T follicular helper cell (primary cell): ENCODE data around the gene ROGDI.

ENCODE experiments used
- DNase-seq: peaks from one replicate; pipeline ENCODE4 v3.0.0-alpha.2; 2020; ENCODE audit warnings: low read depth

ROGDI gene

DNA sequence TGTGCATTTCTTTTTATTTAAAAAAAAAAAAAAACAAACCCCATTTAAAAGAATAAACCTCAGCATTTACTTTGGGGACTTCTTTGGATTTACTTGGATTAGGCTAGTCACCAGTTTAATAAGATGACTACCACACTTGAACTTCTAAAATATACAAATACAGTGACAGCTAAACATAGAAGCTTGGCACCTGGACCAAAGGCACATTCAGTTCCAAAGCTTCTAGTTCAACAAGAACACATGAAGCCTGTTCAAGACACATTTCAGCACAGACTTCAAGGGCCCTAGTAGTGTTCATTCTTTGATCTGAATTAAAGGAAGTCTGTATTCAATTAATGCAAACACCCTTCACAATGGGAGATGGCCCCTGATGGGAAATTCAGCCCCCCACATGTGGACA, 11.6 kb upstream of the ROGDI start:
- DNase-seq, result no peak

DNA sequence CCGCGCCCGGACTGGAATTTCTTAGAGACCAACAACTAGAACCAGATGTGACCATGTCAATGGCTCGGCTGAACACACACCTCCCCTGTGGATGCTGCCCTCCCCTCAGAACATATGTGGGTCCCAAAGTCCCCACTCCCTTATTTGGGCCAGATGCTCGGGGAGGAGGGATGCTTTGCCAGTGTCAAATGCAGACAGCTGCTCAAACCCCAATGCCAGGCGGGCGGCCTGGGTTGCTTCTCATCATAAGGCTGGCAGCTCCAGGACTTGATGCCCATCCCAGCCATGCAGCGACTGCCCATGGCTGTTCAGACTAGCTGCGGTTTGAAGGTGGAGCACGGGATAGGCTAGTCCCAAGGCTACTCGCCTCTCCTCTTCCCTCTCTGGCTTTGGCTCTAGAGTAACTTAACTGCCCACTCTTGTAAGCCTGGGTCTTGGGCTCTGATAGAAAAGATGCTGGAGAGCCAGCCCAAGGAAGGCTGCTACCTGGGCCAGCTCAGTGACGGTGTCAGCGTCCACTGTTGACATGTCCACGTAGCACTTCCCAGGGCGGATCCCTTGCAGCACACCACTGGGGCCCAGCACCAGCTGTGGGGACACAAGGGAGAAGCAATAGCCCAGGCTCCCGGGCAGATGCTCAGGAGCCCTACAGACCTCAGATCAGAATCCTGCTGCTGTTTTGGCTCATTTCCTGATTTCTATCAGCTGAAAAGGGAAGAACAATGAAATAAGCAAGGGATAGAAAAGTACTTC, 11.0 kb upstream of the ROGDI start:
- no peak for DNase-seq

DNA sequence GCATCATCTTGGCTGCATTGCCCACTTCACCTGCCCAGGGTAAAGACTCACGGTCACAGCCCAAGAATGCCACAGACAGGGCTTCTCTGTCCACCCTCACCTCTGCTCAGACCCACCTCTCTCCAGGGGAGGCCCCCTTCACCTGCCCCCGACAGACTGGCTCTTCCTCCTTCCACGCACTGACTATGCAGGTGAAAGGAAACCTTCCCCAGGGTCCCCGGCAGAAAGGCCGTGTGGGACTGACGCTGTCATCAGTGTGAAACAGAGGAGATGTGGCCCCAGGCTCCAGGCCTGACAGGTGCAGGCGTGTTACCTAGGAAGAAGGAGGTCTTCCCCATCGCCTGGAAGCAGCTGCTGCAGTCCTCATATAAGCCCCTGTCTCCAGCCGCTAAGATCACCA, 9.3 kb upstream of the ROGDI start:
- DNase-seq, result no peak

DNA sequence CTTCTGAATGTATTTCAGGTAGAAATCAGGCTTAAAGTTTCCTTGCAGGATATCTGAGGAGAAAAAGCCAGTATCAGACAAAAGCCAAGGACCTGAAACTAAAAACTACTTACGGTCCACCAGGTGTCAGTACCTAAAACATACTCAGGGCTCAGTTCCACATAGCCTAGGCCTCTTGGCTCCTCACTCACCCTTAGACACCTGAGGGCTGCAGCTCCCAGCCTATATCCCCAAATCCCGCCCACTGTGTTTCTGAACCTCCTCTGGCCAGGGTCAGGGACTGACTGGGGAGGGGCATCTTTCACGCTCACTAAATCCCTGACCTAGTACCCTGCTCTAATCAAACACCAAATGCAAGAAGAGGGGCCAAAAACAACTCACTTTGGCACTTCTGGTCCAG, 8.8 kb upstream of the ROGDI start:
- no peak for DNase-seq

DNA sequence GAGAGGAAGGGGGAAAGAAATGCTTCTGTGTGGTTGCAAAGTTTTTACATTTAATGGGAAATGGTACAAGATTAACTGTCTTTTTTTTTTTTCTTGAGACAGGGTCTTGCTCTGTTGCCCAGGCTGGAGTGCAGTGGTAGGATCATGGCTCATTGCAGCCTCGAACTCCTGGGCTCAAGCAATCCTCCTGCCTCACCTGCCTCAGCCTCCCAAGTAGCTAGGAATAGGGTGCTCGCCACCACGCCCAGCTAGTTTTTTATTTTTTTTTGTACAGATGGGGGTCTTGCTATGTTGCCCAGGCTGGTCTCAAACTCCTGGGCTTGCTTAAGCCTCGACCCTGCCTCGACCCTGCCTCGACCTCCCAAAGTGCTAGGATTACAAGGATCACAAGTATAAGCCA, 3.8 kb upstream of the ROGDI start:
- DNase-seq, result no peak

DNA sequence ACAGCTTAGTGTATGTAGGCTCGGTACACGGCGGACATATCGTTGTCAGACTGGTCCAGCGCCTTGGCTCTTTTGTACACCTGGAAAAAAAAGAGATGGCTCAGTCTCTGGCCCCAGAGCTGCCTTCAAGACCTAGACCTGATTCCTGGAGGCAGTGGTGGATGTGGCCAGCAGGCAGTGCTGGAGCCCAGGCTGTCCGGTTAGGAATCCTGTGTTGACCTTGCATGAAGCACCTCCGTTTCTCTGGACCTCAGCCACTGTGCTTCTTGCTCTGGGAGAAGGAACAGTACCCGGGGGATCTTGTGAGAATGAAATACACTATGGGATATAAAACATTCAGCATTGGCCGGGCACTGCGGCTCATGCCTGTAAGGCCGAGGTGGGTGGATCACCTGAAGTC, 2.8 kb upstream of the ROGDI start:
- DNase-seq, result no peak

DNA sequence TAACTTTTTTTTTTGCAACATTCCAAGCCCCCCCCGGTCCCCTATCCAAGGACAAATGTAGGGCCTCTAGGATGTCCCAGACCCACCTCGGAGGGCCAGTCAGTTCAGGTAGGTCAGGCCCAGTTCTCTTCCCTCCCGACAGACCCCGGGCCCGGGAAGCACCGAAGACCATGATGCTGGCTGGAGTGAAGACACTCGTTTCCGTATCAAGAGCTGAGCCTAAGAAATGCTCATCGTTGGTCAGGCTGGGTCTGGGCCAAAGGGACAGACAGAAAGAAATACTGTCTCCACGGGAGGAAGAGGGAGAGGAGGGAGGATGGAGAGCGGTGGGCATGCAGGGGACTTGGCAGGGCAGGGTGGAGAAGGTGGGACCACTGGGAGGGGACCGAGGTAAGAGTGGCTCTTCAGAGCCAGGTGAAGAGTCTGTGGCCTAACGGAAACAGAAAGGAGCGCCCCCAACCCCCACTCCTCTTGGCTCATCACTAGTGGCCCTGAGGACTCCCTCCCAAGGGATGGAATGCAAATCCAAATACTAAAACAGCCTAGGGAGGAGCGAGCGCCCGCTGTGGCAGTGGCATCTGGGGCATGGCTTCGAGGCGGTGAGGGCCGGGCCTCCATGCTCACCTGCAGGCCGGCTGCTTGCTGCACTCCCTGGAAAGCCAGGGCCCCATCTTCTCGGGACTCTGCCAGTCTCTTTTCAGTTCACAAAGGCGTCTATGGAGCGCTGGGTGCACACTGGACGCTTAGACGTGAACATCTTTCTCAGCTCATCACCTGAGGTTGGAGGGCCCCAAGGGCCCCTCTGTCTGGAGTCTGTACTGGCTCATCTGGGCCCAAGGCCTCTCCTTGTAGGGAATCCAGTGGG, 1.7 kb upstream of the ROGDI start:
- no peak for DNase-seq

DNA sequence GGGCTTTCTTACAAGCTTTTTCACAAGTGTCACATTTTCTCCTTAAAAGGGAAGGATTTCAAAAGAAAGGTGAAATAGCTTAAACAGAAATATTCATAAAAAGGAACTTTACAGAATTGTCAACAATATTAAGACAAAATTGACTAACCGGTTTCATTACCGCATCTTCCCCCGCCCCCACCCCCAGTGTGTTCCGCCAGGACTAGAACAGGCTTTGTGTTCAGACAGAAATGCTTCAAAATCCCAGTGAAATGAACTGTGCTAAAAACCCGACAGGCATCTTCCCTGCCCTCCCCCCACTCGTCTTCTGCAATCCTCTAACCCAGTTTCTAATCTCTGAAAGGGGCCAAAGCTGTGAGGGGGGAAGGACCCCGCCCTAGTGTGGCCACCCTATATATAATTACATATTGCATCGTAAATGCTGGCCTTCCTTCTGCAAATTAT, 990 bp upstream of the ROGDI start:
- no peak for DNase-seq

DNA sequence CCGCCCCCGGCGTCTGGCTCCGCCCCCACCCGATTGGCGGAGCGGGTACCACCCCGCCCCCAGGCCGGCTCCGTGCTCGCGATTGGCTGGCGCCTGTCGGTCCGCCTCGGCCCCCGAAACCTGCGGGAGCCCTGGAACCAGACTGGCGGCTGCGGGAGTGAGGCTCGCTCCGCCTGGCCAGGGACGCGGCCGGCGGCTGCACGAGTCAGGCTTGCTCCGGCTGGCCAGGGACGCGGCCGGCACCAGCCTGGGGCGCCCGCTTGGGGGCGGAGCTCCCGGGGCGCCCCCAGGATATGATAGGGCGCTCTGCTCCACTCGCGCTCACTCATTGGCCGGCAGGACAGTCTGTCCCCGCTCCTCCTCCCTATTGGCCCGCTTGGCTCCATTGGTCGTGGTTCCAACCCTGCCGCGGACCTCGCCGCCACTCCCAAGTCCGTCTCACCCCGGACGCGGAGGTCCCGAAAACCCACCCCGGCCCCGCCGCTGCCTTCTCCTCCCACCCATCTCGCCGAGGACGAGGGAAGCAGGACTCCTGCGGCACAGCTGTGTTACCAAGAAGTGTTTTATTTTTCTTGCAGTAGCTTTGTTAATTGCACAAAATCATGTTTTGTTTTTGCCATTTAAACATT, 340 bp upstream of the ROGDI start:
- DNase-seq, result peak; percentile 77

DNA sequence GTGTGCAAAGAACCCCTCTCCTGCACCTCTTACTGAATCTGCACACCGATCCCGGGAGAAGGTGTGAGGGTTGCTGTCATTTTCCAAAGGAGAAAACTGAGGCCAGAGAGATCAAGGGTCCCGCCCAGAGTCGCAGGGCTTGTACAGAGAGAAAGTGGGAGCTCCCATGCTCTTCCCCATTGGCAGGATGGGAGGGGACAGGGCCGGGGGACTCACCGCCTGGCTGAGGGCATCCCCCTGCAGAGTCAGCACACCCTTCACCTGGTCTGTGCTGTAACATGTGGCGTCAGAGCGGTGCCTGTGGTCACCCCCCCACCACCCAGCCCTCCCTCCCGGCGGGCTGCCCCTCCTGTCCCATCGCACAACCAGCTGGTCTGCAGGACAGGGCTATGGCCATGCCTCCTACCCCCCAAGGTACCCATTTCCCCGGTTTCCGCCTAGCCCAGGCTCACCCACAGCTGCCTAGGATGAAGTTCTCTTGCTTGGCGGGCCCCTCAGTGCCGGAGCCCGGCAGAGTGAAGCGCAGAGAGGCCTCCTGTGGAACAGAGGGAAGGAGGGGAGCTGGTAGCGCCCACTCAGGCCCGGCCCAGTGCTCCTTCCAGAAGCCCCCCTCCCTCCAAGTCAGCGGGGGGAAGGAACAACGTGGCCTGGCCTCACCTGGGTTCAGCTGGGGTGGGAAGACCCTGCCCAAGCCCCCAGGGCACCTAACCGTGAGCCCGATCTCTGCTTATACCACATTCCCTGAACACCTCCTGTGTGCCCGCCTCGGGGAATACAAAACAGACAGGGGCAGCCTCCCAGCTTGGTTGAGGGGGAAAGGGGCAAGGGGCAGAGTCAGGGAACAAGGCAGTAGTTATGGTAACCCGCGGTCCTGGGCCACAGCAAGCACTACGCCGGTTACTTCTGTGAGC, 1.1 kb downstream of the ROGDI start:
- no peak for DNase-seq

DNA sequence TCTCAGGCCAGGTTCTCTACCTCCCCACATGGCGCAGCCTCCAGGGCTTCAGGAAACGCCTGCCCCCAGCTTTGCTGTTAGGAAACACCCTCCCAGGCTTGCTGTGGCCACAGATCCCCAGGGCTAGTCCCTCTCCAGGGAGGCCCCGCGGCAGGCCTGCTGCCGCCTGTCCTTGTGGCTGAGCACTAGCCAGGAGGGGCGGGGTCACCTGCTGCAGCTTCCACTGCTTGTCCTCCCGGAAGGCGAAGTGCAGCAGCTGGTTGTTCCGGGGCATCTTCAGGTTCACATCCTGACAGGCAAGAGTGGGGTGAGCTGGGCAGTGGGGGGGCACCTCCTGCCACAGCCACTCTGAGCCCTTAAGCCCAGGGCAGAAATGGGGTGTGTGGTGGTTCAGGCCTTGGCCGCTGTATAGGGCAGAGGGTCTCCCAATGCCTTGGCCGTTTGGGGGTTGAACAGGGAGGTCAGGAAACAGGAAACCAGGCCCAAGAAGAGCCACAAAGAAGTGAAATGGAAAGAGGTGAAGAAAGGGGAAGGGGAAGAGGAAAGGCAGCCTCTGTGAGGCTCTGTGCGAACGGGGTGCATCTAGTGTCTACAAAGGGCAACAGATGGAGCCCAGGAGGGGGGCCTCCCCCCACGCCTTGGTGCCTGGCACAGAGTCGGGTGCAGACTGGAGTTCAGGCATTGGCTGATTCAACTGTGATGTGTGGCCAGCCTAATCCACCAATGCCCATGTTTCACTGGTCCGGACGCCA, 2.0 kb downstream of the ROGDI start:
- no peak for DNase-seq

DNA sequence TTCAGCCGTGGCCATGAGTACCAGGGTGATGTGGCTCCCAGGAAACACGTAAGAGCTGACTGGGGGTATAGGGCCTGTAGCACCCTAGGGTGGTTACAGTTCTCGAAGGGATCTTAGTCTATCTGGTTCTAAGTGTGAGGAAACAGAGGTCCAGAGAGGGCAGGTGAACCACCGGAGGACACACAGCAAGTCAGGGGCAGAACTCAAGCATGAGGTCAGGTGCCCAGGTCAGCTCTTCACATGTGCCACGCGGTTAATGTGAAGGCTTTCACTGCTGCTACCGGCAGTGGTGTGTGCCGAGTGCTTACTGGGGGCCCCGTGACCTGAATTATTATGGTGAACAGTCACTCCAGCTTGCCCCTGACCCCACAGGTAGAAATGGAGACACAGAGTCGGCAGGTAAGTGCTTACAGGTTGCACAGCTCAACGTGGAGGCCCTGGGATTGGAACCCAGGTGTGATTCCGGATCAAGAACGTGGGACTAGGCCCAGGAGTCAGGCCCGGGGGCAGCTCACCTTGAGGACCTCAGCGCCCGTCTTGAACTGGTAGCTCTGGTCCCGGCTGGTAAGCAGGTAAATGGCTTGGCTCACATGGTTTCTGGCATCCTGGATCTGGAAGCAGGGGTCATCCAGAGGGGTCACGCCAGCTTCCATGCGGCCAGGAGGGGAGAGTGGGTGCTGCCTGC, 3.1 kb downstream of the ROGDI start:
- DNase-seq, result no peak

DNA sequence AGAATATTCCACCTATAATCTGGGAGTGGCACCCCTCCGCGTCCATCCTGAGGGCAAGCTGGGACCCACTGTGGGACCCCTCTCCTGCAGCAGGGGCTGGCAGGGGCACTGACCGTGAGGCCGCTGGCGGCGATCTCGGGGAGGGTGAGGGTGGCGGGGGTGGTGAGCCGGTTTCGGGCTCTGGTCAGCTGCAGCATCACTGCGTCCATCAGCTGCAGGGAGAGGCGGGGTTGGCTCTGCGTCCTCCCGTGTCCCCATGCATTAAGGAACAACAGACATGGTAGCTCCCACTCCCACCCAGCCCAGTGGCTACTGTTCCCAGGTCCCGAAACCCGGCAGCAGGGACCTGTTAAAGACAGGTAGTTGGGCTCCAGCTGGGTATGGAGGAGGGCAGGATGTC, 4.0 kb downstream of the ROGDI start:
- no peak for DNase-seq

DNA sequence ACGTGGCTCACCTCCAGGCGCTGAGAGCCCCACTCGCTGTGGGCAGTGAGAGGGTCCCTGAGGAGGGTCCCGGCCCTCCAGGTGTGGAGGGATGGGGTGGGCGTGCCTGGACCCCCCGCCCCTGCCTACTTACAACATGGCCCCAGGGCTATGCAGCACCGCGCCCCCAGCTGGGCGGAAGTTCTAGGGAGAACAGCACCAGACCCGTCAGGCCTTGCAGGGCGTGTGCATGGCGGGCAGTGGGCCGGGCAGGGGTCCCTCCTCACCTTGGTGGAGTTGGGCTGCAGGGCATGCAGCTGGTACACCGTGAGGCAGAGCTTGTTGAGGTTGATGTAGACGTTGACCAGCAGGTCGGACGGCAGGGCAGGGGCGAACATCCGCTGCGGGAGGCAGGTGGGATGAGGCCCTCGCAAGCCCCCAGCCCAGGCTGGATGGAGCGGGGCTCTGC, 4.6 kb downstream of the ROGDI start:
- DNase-seq, result no peak

DNA sequence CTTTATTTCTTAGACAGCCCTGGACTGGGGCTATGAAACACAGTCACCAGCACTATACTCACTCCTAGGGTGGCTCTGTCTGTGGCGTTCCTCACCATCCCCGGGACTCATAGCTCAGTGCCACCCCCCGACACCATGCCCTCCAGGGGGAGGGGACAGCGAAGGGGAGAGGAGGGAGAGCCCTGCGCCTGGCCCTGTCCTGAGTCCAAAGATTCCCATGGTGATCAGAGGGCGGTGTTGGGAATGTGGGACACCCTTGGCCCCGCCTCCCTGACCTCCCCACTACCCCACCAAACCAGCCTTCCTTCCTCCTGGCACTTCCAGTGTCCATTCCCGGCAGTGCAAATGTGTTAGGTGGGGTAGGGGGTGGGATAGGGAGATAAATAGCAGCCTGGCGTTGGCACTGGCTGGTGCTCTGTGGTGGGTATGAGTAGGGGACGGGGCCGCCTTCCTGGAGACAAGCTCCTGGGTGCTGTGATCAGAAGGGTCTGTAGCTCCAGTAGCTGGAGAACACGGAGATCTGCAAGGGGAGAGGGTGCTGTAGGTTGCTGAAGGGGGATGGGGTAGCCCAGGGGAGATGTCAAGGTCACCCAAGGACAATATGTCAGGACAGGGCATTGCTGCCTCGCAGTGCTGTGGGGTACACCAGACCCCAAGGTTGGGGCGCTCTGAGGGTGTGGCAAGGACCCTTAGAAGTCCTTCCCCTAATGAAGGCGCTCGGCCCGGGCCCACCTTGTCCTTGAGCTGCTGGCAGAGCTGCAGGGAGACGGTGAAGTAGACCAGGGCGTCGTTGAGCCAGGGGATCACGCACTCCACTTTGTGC, 5.2 kb downstream of the ROGDI start:
- DNase-seq, result no peak

DNA sequence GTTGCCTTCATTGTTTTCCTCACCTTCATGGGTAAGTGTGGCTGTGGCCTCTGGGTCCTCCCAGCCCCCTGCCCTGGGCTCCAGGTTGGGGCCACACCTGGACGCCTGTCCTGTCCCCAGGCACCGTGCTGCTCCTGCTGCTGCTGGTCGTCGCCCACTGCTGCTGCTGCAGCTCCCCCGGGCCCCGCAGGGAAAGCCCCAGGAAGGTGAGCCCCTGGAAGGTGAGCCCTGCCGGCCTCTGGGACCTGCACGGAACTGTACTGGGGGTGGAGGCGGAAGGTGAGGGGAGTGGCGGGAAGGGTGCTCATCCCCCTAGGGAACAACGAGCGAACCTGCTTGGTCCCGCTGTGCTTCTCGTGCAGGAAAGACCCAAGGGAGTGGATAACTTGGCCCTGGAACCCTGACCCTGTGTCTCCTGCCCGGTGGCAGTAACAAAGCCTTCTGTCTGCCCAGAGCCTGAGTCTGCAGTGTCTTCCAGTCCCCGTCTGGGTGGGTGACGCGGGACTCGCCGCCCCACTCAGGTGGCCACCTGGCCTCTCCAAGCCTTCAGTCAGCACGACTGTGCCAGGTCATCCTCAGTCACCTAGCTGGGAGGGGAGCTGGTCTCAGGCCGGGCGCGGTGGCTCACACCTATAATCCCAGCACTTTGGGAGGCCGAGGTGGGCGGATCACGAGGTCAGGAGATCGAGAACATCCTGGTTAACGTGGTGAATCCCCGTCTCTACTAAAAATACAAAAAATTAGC, 6.4 kb downstream of the ROGDI start:
- DNase-seq, result no peak

DNA sequence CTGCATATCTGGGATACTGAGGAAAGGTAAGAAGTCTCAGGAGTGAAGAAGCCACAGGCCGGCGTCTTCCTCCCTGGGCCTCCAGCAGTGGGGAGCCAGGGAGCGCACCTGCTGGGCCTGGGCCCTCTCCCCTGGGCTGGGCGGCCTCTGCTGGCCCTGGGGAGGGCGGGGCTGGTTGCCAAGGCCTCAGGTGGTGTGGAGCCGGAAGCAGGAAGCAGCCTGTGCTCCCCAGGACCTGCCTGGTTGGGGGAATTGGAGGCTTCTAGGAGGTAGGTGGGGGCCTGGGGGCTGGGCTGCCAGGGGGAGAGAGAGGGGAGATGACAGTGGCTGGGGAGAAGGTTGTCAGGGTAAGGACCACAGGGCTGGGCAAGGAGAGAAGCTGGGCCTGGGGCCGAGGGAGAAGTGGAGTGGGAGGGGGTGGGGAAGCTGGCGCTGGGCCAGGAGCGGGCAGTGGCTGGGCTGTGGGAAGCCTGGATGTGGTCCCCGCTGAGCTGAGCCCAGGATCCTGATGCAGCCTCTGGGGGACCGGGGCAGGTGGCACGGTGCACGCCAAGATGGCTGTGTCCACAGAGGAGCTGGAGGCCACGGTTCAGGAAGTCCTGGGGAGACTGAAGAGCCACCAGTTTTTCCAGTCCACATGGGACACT, 7.1 kb downstream of the ROGDI start, which contains the start of gene SMIM22:
Gene SMIM22, plus strand, starts transcription at position 189 of the 647 bp plus-strand sequence. Its CDS starts 366 bp downstream, at position 555.
- no peak for DNase-seq

DNA sequence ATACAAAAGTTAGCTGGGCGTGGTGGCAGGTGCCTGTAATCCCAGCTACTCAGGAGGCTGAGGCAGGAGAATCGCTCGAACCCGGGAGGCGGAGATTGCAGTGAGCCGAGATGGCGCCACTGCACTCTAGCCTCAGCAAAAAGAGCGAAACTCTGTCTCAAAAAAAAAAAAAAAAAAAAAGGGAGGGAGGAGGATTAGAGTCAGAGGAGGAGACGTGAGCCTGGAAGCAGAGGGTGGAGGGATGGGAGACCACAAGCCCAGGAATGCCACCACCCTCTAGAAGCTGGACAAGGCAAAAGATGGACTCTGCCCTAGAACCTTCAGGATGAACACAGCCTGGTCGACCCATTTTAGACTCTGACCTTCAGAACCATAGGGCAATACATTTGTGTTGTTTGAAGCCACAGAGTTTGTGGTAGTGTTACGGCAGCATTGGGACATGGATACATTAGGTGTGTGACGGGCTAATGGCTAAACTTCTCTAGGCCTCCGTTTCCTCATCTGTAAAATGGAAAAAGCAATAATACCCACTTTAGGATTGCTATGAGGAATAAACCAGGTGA, 9.4 kb downstream of the ROGDI start:
- no peak for DNase-seq
